GM18907 (cell line): ENCODE results near the gene VCX3B.
"Not testable (repeated sequence)": the region's sequence is repeated elsewhere in the genome, so short reads cannot be mapped to it uniquely, and the experiment has no call there.

Experiments
- ATAC-seq: cut with Tn5 transposase; IDR thresholded peaks from one replicate; pipeline ENCODE4 v1.9.1; 2021; ENCODE audit warnings: mild to moderate bottlenecking, moderate library complexity; ENCODE audit not compliant: unreplicated experiment

Gene VCX3B

DNA sequence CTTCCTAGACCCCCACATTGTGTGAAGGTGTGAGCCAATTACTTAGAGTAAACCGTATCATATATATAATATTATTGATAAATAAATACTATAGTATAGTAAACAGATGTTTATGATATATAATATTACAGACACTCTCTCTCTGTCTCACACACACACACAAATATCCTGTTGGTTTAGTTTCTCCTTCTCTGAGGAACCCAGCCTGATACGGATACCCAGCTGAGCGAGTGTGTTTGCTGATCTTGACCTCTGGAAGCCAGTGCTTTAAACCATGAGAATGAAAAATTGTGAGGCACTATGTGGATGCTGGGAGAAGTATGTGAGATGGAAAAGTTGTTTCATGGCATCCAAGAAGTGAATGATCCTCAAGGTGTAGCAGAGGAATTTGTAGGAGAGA is at the start of gene VCX3B:
TSS of gene VCX3B (plus strand) at position 301 of the 400 bp plus-strand sequence. CDS start 621 bp downstream, outside the sequence.
- not testable (repeated sequence) for ATAC-seq

DNA sequence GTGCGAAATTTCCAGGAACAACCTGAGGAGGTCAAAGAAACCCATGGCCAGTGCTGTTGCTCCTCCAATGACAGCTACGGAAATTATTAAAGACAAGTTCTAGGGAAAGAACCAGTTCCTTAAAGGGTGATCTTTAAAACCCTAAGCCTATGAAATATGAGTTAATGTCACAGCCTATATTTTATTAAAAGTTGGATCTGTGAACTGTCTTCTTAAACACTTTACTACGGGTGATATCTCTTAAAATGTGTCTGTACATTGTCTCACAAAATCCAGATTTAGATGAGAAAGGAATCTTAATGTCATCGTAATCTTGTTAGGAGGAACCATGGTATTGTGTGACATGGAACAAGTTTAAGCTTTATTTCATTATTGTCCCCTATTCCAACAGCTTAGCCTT is 46.3 kb upstream of the VCX3B start:
- ATAC-seq, result no peak

DNA sequence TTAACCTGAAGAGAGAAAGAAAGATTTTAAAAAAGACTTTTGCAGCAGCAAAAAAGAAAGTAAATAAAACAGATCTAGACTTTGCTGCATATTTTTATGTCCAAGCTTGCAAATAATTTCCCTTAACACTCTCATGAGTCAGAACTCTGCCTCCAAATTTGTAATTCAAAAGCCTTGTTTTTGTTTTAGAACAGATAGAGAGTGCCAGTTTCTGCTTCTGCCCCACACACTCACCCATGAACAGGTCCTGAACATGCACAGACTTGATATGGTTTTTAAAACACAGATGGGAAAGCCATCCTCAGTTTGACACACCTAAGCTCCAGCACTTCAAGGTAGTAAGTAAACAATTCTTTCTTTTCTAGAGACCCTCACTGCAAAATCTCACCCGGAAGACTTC is 39.7 kb upstream of the VCX3B start:
- ATAC-seq, result no peak

DNA sequence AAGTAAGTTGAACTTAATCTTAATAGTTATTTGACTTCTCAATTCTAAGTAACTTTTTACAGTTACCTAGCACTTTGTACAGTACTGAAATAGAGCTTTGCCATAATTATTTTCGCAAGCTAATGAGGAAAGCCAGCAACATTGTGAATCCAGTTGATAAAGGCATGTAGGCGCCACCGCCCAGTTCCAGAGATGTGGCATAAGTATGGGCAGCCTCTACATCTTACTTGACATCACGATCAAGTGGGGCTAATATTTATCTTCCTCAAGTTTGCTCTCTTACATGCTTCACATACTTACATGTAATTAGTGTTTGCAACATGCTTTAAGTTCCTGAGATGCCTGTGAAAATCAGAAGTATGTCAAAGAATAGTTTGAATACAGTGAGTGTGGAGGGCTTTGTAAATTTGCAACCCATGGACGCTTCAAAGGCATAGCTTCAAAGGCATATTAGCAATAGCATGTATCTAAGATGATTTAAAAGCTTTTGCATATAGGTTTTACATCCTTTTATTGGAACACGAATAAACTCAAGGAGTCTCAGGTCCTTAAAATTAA is 34.9 kb upstream of the VCX3B start:
- ATAC-seq, result no peak

DNA sequence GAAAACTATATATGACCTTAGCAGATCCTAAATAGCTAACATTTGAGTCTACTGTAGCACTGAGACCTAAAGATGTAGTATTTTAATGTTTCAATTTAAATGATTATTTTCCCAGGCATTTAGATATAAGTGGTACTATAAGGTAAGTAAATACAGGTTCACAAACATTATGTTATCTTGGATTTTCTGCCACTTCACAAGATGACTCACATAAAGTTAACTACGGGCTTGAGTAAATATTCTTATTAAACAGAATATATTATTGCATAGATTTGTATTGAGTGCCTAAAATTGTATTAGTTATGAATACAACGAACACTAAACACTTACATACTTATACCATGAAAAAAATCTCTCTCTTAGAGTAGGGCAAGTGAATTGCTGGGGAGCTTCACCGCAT is 34.2 kb upstream of the VCX3B start:
- no peak for ATAC-seq

DNA sequence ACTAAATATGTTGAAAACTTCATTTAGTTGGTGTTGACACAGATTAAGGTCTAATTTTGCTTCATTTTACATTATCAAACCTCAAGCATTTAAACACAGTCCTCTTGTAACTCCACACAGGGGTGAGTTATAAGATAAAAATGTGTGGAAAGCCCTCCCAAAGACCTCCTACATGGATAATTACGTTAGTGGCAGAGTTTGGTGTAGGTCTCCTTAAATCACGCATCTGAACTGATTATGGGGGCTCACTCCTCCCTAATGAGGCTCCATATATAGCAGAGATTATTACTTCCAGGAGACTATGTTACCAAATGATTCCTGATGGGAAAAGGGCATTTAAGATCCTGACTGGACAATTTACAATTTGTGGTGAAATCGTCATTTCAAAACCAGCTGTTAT is 32.2 kb upstream of the VCX3B start:
- no peak for ATAC-seq

DNA sequence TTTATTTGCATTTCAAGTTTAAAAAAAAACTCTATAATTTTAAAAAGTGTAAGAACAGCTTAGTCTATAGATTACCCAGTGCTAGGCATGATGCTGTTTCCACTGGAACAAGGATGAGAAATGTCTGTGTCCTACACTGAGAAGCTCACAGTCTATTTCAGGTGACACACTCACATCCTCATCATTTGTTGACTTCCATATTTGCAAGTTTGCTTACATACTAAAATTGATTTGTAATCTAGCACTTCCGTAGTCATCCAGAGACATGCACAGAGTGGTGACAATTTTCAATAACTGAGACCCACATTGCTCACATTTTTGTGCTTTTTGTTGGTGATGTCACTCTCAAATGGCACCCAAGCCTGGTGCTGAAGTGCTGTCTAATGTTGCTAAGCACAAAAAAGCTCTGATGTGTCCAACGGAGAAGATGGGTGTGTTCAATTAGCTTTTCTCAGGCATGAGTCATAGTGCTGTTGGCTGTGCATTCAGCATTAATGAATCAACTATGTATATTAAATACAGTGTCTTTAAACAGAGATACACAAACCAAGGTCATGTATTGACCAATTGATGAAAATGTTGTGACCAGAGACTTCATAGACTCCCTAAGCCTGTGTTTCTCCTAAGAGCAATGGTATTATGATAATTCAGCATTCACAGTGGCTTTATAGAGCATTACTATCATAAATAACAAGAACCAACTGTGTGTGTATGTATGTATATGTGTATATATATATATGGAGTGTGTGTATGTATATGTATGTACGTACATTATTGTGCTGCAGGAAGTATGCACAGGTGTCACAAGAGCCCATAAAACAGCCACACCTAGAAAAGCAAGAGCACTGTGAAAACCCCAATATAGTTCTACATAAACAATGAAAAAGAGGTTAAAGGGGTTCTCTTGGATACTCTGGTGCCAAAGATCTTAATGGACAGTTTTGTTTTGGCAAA is 31.2 kb upstream of the VCX3B start:
- no peak for ATAC-seq

DNA sequence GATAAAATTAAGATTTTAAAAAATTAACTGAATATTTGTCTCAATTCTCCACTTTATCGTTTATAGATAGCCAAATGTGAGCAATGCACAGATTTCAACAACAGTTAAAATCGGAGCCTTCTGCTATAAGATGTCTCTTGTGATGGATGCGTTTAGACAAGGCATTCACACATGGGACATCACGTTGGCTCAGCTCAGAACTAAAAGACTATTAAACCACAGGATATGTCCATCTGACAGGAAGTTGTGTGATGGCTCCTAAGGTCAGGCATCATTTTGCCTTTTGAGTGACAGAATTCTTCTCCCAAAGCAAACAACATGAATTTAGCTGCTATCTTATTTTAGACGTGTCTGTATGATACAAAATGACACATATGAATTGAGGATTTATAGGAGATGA is 17.3 kb upstream of the VCX3B start:
- ATAC-seq, result no peak

DNA sequence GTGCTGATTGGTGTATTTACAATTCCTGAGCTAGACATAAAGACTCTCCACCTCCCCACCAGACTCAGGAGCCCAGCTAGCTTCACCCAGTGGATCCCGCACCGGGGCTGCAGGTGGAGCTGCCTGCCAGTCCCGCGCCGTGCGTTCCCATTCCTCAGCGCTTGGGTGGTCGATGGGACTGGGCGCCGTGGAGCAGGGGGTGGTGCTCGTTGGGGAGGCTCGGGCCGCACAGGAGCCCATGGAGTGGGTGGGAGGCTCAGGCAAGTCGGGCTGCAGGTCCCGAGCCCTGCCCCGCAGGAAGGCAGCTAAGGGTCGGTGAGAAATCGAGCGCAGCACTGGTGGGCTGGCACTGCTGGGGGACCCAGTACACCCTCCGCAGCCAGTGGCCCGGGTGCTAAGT is 12.3 kb upstream of the VCX3B start:
- not testable (repeated sequence) for ATAC-seq

DNA sequence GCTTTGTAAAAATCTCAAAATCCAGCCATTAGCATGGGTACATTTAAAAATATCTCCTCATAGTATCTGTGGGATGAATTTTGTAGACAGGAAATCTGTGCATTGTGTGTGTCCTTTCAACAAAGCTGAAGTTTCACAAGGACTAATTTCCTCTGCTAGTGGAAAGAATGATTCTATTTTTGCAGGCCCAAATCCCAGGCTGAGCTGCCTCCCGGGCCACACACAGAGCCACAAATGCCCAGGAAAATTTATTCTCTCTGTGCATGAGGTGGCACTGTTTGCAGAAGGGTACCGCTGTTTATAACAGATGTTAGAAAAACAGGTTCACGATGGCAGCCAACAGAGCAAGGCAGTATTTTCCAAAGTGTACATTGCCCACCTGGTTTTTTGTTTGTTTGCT is 11.0 kb upstream of the VCX3B start:
- no peak for ATAC-seq

DNA sequence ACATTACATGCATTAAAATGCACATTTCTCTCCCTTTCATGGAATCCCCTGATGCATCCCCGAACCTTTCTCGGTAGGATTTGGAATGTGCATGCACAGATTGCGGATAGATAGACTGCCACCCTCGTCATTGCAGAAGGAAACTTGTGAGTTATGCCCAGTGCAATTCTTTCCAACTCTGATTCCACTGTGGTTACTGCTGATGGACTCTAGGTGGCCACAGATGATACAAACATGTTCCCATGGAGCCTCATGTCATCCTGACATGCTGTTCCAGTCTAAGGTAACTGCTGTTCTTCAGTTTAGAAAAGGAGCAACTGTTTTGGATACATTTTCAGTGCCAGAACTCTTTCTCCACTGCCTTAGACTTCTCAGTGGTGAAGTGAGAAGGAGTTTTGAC is 9.1 kb upstream of the VCX3B start:
- ATAC-seq, result no peak

DNA sequence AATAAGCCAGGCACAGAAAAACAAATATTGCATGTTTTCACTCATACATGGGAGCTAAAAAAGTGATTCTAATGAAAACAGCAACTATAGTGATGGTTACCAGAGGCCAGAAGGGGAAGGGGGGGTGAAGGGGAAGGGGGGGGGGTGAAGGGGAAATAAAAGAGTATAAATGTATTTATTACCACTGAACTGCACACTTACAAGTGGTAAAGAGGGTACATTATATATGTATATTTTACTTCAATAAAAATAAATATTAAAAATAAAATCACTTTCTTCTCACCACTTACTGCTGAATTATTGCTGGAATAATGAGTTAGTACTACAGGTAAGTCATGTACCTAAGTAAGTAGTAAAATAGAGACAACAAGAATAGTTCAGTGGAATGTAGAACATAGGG is 2.1 kb upstream of the VCX3B start:
- no peak for ATAC-seq

DNA sequence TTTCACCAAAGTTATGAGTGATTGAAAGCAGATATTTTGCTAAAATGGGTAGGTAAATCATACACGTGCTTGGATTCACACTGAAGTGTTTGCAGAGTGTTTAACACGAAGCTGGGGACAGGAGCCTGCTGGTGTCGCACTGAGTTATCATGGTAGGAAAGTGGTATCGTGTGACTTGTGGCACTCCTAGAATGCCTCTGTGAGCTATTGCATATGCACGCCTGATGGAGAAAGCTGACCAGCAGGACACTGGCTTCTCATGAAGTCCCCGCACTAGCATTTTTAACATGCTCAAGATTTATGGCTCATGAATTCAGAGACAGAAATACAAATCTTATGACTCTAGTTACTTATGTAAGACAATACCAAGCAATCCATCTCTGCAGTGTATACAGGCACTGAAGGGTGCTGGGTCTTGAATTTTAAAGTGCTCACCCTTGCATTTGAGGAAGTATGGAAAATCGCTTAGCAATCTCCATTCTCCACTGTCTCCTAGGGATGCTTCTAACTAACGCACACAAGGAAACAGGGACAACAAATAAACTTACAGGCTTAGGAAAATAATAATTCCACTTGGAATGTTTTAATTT is 19.8 kb downstream of the VCX3B start:
- no peak for ATAC-seq

DNA sequence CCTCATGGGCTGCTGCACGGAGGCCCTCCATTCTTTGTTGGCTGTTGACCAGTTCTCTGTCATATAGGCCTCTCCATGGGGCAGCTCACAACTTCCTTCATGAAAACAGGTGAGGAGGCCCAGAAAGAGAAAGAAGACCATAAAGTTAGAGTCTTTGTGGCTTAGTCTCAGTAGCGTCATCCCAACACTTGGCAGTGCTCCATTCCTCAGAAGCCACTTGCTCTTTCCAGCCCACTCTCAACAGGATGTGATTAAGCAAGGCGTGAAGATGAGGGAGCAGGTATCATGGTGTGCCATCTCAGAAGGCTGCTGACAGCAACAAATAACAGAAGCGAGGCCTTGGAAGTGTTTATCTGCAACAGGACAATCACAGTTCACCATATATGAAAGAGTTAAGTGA is 30.4 kb downstream of the VCX3B start:
- ATAC-seq, result not testable (repeated sequence)

DNA sequence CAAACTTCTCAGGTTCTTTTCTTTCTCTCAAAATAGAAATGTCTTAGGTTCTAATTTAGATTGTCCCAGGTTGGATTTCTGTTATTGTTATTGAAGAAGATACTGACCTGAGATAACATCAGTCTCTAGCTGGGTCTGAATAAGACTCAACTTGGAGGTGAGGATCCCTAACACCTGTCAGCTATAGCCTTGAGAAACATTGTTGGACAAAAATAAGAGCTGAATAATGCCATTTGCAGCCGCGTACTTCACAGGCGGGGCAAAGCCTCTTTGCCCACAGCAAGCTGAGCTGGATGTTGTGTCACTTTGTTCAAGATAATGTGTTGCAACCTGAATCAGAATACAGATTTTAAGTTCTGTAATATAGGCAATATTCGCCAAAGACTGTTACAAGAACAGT is 35.6 kb downstream of the VCX3B start:
- ATAC-seq, result no peak

DNA sequence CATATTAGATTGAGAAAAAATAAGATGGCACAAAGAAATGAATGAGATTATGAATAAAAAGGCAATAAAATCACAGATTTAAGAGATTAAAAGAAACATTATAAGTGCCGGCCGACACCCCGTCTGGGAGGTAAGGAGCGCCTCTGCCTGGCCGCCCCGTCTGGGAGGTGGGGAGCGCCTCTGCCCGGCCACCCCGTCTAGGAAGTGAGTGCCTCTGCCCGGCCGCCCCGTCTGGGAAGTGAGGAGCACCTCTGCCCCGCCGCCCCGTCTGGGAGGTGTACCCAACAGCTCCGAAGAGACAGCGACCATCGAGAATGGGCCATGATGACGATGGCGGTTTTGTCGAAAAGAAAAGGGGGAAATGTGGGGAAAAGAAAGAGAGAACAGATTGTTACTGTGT is 37.5 kb downstream of the VCX3B start:
- ATAC-seq, result not testable (repeated sequence)

DNA sequence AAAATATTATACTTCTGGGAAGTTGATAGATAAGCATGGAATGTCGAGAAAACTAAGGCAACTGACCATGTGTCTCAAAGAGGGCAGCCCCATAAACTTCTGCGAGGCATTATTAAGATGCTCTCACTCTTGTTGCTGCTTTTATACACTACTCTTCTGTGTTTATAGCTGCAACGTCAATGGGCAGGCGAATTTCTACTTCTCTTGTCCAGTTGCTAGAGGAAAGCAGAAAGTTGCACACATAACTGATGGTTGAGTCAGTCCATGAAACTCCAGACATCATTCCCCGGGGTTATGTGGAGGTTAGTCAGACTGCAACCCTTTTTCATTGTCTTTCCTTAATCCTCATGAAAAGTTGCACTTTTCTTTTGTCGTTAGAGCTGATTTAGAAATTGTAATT is 39.8 kb downstream of the VCX3B start:
- no peak for ATAC-seq
